Neural progenitor cell (in vitro differentiated cells): Measurements from ENCODE around the gene KIAA2012. TPM values are rescaled to one million over a fixed set of nuclear protein-coding genes. Genes with fewer than 3 reads are reported as not detected.
A peak's percentile ranks its signal among the peaks of the same experiment; 100 is the strongest.

ENCODE experiments used
- DNase-seq: peaks from one replicate; pipeline ENCODE4 v3.0.0-alpha.2; 2016; ENCODE audit warnings: low spot score
- H2AFZ ChIP-seq: fragments of 200-600 bp; sonication (generic); replicated peaks from 2 replicates; pipeline ENCODE4 v1.6.1; 2016; ENCODE audit warnings: antibody characterized with exemption
- H3F3A ChIP-seq: fragments of 200-600 bp; sonication (generic); 2 replicates; pipeline ENCODE4 v1.6.1; 2016; ENCODE audit warnings: antibody characterized with exemption, low read depth
- H3K27ac ChIP-seq: fragments of 200-600 bp; sonication (generic); 2 replicates; pipeline ENCODE4 v1.5.1; 2016; ENCODE audit warnings: mild to moderate bottlenecking
- H3K27me3 ChIP-seq: fragments of 200-600 bp; sonication (generic); 2 replicates; pipeline ENCODE4 v1.6.1; 2016; ENCODE audit warnings: mild to moderate bottlenecking, moderate library complexity
- H3K36me3 ChIP-seq: fragments of 200-600 bp; sonication (generic); 2 replicates; pipeline ENCODE4 v1.5.1; 2016
- H3K4me1 ChIP-seq: fragments of 200-600 bp; sonication (generic); 2 replicates; pipeline ENCODE4 v1.6.1; 2016; ENCODE audit warnings: mixed run types
- H3K4me2 ChIP-seq: fragments of 200-600 bp; sonication (generic); 2 replicates; pipeline ENCODE4 v1.6.1; 2016
- H3K4me3 ChIP-seq: fragments of 200-600 bp; sonication (generic); 2 replicates; pipeline ENCODE4 v1.5.1; 2016
- H3K79me2 ChIP-seq: fragments of 200-600 bp; sonication (generic); 2 replicates; pipeline ENCODE4 v1.6.1; 2016; ENCODE audit warnings: low read depth
- H3K9ac ChIP-seq: fragments of 200-600 bp; sonication (generic); 2 replicates; pipeline ENCODE4 v1.6.1; 2016
- H3K9me3 ChIP-seq: fragments of 200-600 bp; sonication (generic); 2 replicates; pipeline ENCODE4 v1.5.1; 2016; ENCODE audit warnings: low read depth
- H4K20me1 ChIP-seq: fragments of 200-600 bp; sonication (generic); 2 replicates; pipeline ENCODE4 v1.6.1; 2016; ENCODE audit warnings: low read depth
- H3K27ac Mint-ChIP-seq: 3 replicates; pipeline ENCODE4 v1.8.0; 2021; ENCODE audit warnings: mixed read lengths
- H3K27me3 Mint-ChIP-seq: 2 replicates; pipeline ENCODE4 v1.8.0; 2022; ENCODE audit warnings: low read depth, mild to moderate bottlenecking, inconsistent platforms, moderate library complexity, mixed read lengths; ENCODE audit not compliant: insufficient read depth
- H3K36me3 Mint-ChIP-seq: 3 replicates; pipeline ENCODE4 v1.8.0; 2021; ENCODE audit warnings: mixed read lengths
- H3K4me1 Mint-ChIP-seq: 3 replicates; pipeline ENCODE4 v1.8.0; 2021; ENCODE audit warnings: mixed read lengths
- H3K4me3 Mint-ChIP-seq: 3 replicates; pipeline ENCODE4 v1.8.0; 2021; ENCODE audit warnings: mild to moderate bottlenecking, moderate library complexity, mixed read lengths
- H3K9me3 Mint-ChIP-seq: 3 replicates; pipeline ENCODE4 v1.8.0; 2020; ENCODE audit warnings: mixed read lengths
- CTCF ChIP-seq: fragments of 200-600 bp; sonication (generic); IDR thresholded peaks from 2 replicates; pipeline ENCODE4 v1.5.1; 2017; ENCODE audit warnings: antibody characterized with exemption, mild to moderate bottlenecking
- EZH2 ChIP-seq: fragments of 200-600 bp; sonication (generic); IDR thresholded peaks from 2 replicates; pipeline ENCODE4 v1.6.1; 2017; ENCODE audit warnings: antibody characterized with exemption, mild to moderate bottlenecking, moderate library complexity
- EZH2phosphoT487 ChIP-seq: fragments of 200-600 bp; sonication (generic); IDR thresholded peaks from 2 replicates; pipeline ENCODE4 v1.6.1; 2017; ENCODE audit warnings: antibody characterized with exemption
- small RNA-seq: library from RNA; depleted of rRNA; stranded (forward); fragments of <200 nt; gene quantifications from one replicate; pipeline ENCODE3, GENCODE V24; 2015
- total RNA-seq: library from RNA; depleted of rRNA; stranded (reverse); fragments of >200 nt; gene quantifications from 2 replicates; pipeline ENCODE4 v1.2.3, GENCODE V29; 2015; ENCODE audit warnings: low replicate concordance

The KIAA2012 gene
- total RNA-seq, 1 donor from 2014 or later = not detected

GRCh38 chr2:202249521-202250253 is 176.6 kb downstream of the KIAA2012 start:
- Histone ChIP-seq H3K79me2 (no peaks in the 10 kb centered on the region), H3K4me1 (no peaks in the 10 kb centered on the region), H2AFZ (peak overlapping the region; percentile 79), H3F3A (peaks cover 5% of the 10 kb centered on the region), H3K4me3 (peak overlapping the region; percentile 34), H3K9me3 (no peaks in the 10 kb centered on the region), H3K36me3 (no peaks in the 10 kb centered on the region), H3K4me2 (peak overlapping the region; percentile 67), H3K9ac (no peak overlapping the region), H3K27ac (no peak overlapping the region), H3K27me3 (no peaks in the 10 kb centered on the region), H4K20me1 (no peaks in the 10 kb centered on the region)
- peak; percentile 24 for DNase-seq
- Mint-ChIP-seq H3K9me3 (peaks cover 6% of the 10 kb centered on the region), H3K36me3 (no peaks in the 10 kb centered on the region), H3K27ac (no peak overlapping the region), H3K4me3 (no peak overlapping the region), H3K27me3 (peaks cover 5% of the 10 kb centered on the region), H3K4me1 (no peaks in the 10 kb centered on the region)
- TF ChIP-seq EZH2 (no peak), EZH2phosphoT487 (no peak), CTCF (no peak)

- Histone ChIP-seq H3K9me3 (no peaks in the 10 kb centered on the region), H3K36me3 (no peaks in the 10 kb centered on the region), H3K9ac (no peak overlapping the region), H3K4me3 (no peak overlapping the region), H3K27me3 (no peaks in the 10 kb centered on the region), H4K20me1 (no peaks in the 10 kb centered on the region), H3K79me2 (no peaks in the 10 kb centered on the region), H3K4me1 (no peaks in the 10 kb centered on the region), H2AFZ (no peak overlapping the region), H3F3A (peaks cover 5% of the 10 kb centered on the region), H3K27ac (no peak overlapping the region), H3K4me2 (no peak overlapping the region)
- no peak for DNase-seq
- H3K4me1 Mint-ChIP-seq = no peaks in the 10 kb centered on the region
- no peaks in the 10 kb centered on the region for H3K36me3 Mint-ChIP-seq
- peaks cover 6% of the 10 kb centered on the region for H3K9me3 Mint-ChIP-seq
- no peak overlapping the region for H3K27ac Mint-ChIP-seq
- H3K27me3 Mint-ChIP-seq = peaks cover 5% of the 10 kb centered on the region
- TF ChIP-seq EZH2 = no peak
- TF ChIP-seq EZH2phosphoT487 = no peak
- no peak for TF ChIP-seq CTCF
- no peak overlapping the region for H3K4me3 Mint-ChIP-seq
Observed at GRCh38 chr2:202251494-202251893, 178.4 kb downstream of the KIAA2012 start.

Small RNA genes lying within 50 kb of the gene (small RNA-seq; reads per million reads assigned to genes)
- not detected for gene AC079354.2

Other genes with a start within 250 kb of the KIAA2012 start
- 79.4 and 106 TPM in 2 replicates for gene FZD7, start 39.4 kb upstream of the KIAA2012 start, total RNA-seq
- 217 and 409 TPM in 2 replicates for gene SUMO1, start 165.3 kb downstream of the KIAA2012 start, total RNA-seq
- 99.4 and 112 TPM in 2 replicates for gene NOP58, start 192.5 kb downstream of the KIAA2012 start, total RNA-seq